GM23248 (cell line): ENCODE data around the gene RWDD2A. TPM values are rescaled to one million over a fixed set of nuclear protein-coding genes. Genes with fewer than 3 reads are reported as not detected.
A peak's percentile ranks its signal among the peaks of the same experiment; 100 is the strongest.

ENCODE experiments used
- DNase-seq: peaks from one replicate; pipeline ENCODE4 v3.0.0-alpha.2; 2015
- H2AFZ ChIP-seq: fragments of 200-600 bp; sonication (generic); 2 replicates; pipeline ENCODE4 v1.6.1; 2016; ENCODE audit warnings: antibody characterized with exemption
- H3F3A ChIP-seq: fragments of 200-600 bp; sonication (generic); 2 replicates; pipeline ENCODE4 v1.6.1; 2016; ENCODE audit warnings: mild to moderate bottlenecking, antibody characterized with exemption, mixed run types; ENCODE audit not compliant: insufficient read depth
- H3K27ac ChIP-seq: fragments of 200-600 bp; sonication (generic); 2 replicates; pipeline ENCODE4 v1.5.1; 2016; ENCODE audit warnings: mild to moderate bottlenecking
- H3K27me3 ChIP-seq: fragments of 200-600 bp; sonication (generic); replicated peaks from 2 replicates; pipeline ENCODE4 v1.6.1; 2016; ENCODE audit warnings: mild to moderate bottlenecking; ENCODE audit not compliant: insufficient read depth
- H3K36me3 ChIP-seq: fragments of 200-600 bp; sonication (generic); 2 replicates; pipeline ENCODE4 v1.6.1; 2016; ENCODE audit warnings: low read depth, mild to moderate bottlenecking
- H3K4me1 ChIP-seq: fragments of 200-600 bp; sonication (generic); 2 replicates; pipeline ENCODE4 v1.6.1; 2016; ENCODE audit warnings: mild to moderate bottlenecking; ENCODE audit not compliant: insufficient read depth
- H3K4me2 ChIP-seq: fragments of 200-600 bp; sonication (generic); one replicate; pipeline ENCODE4 v1.6.1; 2016; ENCODE audit warnings: mild to moderate bottlenecking; ENCODE audit not compliant: unreplicated experiment
- H3K4me3 ChIP-seq: fragments of 200-600 bp; sonication (generic); 2 replicates; pipeline ENCODE4 v1.5.1; 2016; ENCODE audit warnings: mild to moderate bottlenecking
- H3K79me2 ChIP-seq: fragments of 200-600 bp; sonication (generic); 2 replicates; pipeline ENCODE4 v1.6.1; 2016; ENCODE audit warnings: mild to moderate bottlenecking; ENCODE audit not compliant: insufficient read depth
- H3K9ac ChIP-seq: fragments of 200-600 bp; sonication (generic); 2 replicates; pipeline ENCODE4 v1.6.1; 2016; ENCODE audit warnings: mild to moderate bottlenecking
- H3K9me2 ChIP-seq: fragments of 200-600 bp; sonication (generic); 2 replicates; pipeline ENCODE4 v1.6.1; 2016; ENCODE audit warnings: mixed run types, mild to moderate bottlenecking, moderate library complexity; ENCODE audit not compliant: insufficient read depth
- H3K9me3 ChIP-seq: fragments of 200-600 bp; sonication (generic); one replicate; pipeline ENCODE4 v1.6.1; 2017; ENCODE audit warnings: low read depth
- H4K20me1 ChIP-seq: fragments of 200-600 bp; sonication (generic); 2 replicates; pipeline ENCODE4 v1.6.0; 2016; ENCODE audit not compliant: insufficient read depth
- EZH2 ChIP-seq: fragments of 200-600 bp; sonication (generic); IDR thresholded peaks from 2 replicates; pipeline ENCODE4 v1.6.1; 2018; ENCODE audit warnings: antibody characterized with exemption, mild to moderate bottlenecking; ENCODE audit not compliant: insufficient read depth, poor library complexity, severe bottlenecking
- EZH2phosphoT487 ChIP-seq: fragments of 200-600 bp; sonication (generic); IDR thresholded peaks from 2 replicates; pipeline ENCODE4 v1.6.1; 2018; ENCODE audit warnings: antibody characterized with exemption, moderate library complexity, mild to moderate bottlenecking, low read depth; ENCODE audit not compliant: insufficient read depth
- WGBS, 2 experiments: methylation state at CpG; one replicate each; pipeline ENCODE4 v1.1.6; 2015 to 2017; ENCODE audit warnings: low lambda C conversion rate in 2 of 2, low coverage in 1 of 2; ENCODE audit errors: missing lambda C conversion rate in 2 of 2; 5-methylcytosine and 5-hydroxymethylcytosine counted together
- in situ Hi-C: fragments of 300-500 bp; cut with MboI; formaldehyde crosslinking; loops from 2 replicates; pipeline ENCODE4 v1.15.0; 2020
- polyA plus RNA-seq: library from polyadenylated mRNA; unstranded; fragments of >200 nt; fragmentation: Nextera tagmentation; extraction: Ambion mirVana; gene quantifications from 2 replicates; pipeline ENCODE4 v1.2.1, GENCODE V29; 2016
- total RNA-seq: library from RNA; depleted of rRNA; stranded (reverse); fragments of >200 nt; shearing (Covaris generic); gene quantifications from 2 replicates; pipeline ENCODE4 v1.2.3, GENCODE V29; 2014

RWDD2A gene
- total and polyA plus RNA-seq, 2 experiments from 2014 or later, result 4.4 to 5.5 TPM

DNA sequence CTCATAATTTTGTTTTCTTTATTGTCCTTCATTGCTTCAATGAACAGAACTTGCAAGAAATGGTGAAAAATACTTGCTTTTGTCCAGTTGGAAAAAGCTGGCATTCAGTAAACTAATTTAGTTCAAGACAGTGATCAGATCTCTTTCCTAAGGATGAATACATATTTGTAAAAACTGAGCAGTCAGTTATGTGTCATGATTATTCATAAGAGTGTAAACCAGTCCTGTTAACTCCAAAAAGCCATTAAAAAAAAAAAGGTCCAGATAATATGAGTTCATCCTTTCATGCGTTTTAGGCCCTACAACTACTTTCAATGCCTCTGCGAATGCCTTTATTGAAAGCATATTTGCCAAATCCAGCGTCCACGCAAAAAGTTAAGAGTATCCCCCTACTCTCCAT lies 701 bp upstream of the RWDD2A start:
- no peaks in the 10 kb centered on the region for H3K27me3 ChIP-seq
- H4K20me1 ChIP-seq, result no peaks in the 10 kb centered on the region
- no peaks in the 10 kb centered on the region for H3K9me3 ChIP-seq
- in situ Hi-C loops, result loop anchor here (25.0 kb wide), 1 partner anchor 955 kb away; the partner anchor contains the start of gene IBTK
- H3K4me3 ChIP-seq, result peak overlapping the region; percentile 88
- peak overlapping the region; percentile 72 for H2AFZ ChIP-seq
- H3K27ac ChIP-seq, result peak overlapping the region; percentile 92
- peaks cover 69% of the 10 kb centered on the region for H3K79me2 ChIP-seq
- H3K4me2 ChIP-seq, result peak overlapping the region; percentile 95
- H3K36me3 ChIP-seq, result peaks cover 27% of the 10 kb centered on the region
- DNase-seq, result peak; percentile 71
- H3K4me1 ChIP-seq, result peaks cover 29% of the 10 kb centered on the region
- TF ChIP-seq EZH2 (no peak), EZH2phosphoT487 (no peak)
- no peaks in the 10 kb centered on the region for H3K9me2 ChIP-seq
- 0 to 4% methylated on average over 4 of the region's 4 CpGs for WGBS, 2 experiments
- peak overlapping the region; percentile 98 for H3K9ac ChIP-seq
- H3F3A ChIP-seq, result no peaks in the 10 kb centered on the region

DNA sequence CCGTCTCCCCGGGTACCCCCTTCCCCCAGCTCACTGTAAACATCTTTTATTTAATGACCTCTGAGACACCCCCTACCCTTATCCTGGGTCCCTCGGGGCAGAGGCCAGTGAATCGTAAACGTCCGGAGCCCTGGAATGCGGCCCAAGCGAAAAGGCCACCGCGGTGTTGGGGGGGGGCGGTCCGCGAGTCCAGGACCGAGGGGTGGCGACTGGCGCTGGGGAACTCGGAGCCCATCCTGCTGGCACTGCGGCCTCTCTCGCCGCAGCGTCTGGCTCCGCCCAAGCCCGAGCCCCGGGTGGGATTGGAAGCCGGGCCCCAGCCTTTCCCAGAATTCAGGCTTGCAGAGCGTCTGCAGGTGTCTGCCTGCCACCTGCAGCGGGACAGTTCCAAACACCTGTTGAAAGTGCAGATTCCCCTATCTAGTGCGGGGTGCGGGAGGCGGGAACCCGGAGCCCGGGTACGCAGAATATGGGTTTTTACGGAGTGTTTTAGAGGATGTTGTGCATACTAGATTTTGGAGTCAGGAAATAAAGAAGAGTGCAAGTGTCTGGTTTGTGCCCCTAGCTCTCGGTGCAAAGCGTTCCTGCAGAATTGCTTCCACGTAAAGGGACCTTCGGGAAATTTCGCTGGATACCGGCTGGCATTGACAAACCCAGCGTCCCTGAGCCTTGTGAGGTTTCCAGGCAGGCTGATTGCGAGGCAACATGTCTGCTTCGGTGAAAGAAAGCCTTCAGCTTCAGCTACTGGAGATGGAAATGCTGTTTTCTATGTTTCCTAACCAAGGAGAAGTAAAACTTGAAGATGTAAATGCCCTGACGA lies 800 bp downstream of the RWDD2A start:
- 3% methylated on average over 42 to 44 of the region's 44 CpGs for WGBS, 2 experiments
- Histone ChIP-seq H3K27ac (peak overlapping the region; percentile 92; the same call in 1 of the 2 replicates), H3K4me3 (peak overlapping the region; percentile 88), H2AFZ (peak overlapping the region; percentile 72), H3K79me2 (peaks cover 54% of the 10 kb centered on the region), H3K27me3 (no peaks in the 10 kb centered on the region), H3K4me1 (peaks cover 44% of the 10 kb centered on the region), H4K20me1 (no peaks in the 10 kb centered on the region), H3K9me2 (no peaks in the 10 kb centered on the region), H3K9me3 (no peaks in the 10 kb centered on the region), H3K9ac (peak overlapping the region; percentile 98), H3K4me2 (peak overlapping the region; percentile 95), H3K36me3 (peaks cover 13% of the 10 kb centered on the region), H3F3A (peaks cover 12% of the 10 kb centered on the region; the same call in 1 of the 2 replicates)
- in situ Hi-C loops, result loop anchor here (25.0 kb wide), 1 partner anchor 957 kb away; the partner anchor contains the start of gene IBTK
- peak; percentile 67 for DNase-seq
- TF ChIP-seq EZH2, result no peak
- TF ChIP-seq EZH2phosphoT487, result no peak

DNA sequence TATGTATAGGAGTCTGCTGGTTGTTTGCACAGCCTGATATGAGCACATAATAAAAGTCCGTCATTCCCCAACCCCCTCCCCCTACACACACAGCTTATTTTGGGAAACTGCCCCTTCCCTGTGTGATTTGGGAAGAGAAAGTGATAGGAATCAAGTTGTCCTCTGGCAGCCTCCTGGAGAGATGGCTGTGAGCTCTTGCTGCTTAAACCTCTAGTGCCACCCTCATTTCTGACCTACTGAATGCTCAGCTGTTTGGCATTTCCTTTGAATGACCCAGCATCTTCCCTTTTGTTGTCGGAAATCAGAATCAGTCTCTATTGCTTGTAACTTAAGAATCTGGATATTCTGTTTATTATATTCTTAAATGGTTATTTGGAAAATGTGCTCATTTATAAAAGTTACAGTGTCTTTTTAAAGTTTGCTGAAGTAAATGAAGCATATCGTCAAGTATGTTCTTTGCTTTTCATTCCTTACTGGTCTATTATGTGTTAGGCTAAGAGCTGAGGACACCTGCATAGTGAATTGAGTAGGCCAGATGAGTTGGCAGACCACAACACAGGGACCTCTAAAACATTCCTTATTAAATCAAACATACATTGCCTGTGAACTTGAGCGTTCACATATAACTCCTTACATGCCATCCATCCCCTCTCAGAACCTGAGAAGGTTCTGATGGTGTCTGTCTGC lies 5.5 kb downstream of the RWDD2A start:
- Histone ChIP-seq H3K4me3 (no peak overlapping the region), H3K36me3 (no peaks in the 10 kb centered on the region; the same call in 1 of the 2 replicates), H3K4me2 (peak overlapping the region; percentile 49), H3K79me2 (peaks cover 9% of the 10 kb centered on the region), H3K9me2 (no peaks in the 10 kb centered on the region), H4K20me1 (no peaks in the 10 kb centered on the region), H2AFZ (0 out of 2 replicates have a peak overlapping the region, but pooled peaks have one; percentile 5), H3K9me3 (no peaks in the 10 kb centered on the region), H3K27ac (peak overlapping the region; percentile 49), H3K9ac (peak overlapping the region; percentile 19; the same call in 1 of the 2 replicates), H3K27me3 (no peaks in the 10 kb centered on the region), H3K4me1 (peaks cover 38% of the 10 kb centered on the region), H3F3A (peaks cover 21% of the 10 kb centered on the region; the same call in 1 of the 2 replicates)
- WGBS, 2 experiments, result 72 to 73% methylated on average over 4 of the region's 4 CpGs
- peak; percentile 78 for DNase-seq
- in situ Hi-C loops, result loop anchor here (25.0 kb wide), 1 partner anchor 961 kb away; the partner anchor contains the start of gene IBTK
- TF ChIP-seq EZH2 (no peak), EZH2phosphoT487 (no peak)
